HG02610 (cell line): ENCODE results near the gene IKZF3.

Experiments used
- ATAC-seq: cut with Tn5 transposase; IDR thresholded peaks from one replicate; pipeline ENCODE4 v1.9.1; 2021; ENCODE audit warnings: mild to moderate bottlenecking, moderate library complexity; ENCODE audit not compliant: unreplicated experiment

The IKZF3 gene

DNA sequence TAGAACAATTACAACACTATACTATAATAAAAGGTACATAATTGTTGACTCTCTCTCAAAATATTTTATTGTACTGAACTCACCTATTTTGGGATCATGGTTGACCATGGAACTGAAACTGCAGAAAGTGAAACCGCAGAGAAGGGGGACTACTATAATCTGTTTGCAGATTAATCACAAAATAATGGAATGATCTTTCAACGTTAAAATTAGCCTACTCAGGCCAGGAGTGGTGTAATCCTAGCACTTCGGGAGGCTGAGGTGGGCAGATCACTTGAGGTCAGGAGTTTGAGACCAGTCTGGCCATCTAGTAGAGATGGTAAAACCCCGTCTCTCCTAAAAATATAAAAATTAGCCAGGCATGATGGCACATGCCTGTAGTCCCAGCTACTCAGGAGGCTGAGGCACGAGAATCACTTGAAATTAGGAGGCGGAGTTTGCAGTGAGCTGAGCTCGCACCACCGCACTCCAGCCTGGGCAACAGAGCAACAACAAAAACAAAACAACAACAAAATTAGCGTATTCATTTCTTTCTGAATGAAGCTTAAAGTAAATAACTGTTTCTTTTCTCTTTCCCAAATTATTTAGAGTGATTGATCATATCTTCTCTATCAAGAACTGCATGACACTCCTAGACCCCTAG lies 45.6 kb downstream of the IKZF3 start:
- no peak for ATAC-seq

DNA sequence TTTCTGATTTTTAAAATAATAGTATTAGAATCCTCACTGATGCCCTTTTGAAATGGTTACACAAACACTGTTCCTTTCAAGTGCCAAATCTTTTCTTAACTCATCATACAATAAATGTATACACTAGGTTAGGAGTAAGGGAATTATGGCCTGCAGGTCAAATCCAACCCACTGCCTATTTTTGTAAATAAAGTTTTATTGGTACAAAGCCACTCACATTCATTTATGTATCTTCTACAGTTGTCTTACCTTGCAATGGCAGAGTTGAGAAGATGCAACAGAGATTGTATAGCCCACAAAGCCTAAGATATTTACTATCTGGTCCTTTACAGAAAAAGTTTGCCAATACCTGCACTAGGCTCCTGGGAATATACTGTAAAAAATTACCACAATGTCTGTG lies 47.8 kb downstream of the IKZF3 start:
- no peak for ATAC-seq

DNA sequence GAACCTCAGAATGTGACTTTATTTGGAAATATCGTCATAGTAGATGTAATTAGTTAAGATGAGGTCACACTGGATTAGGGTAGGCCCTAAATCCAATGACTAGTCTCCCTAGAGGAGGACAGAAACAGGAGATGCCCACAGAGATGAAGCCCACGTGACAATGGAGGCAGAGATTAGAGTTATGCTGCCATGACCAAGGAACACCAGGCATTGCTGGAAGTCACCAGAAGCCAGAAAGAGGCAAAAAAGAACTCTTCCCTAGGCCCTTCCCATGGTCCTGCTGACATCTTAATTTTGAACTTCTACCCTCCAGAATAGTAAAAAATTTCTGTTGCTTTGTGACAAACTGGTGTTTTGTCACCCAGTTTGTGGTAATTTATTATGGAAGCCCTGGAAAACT lies 49.6 kb downstream of the IKZF3 start:
- ATAC-seq: no peak

DNA sequence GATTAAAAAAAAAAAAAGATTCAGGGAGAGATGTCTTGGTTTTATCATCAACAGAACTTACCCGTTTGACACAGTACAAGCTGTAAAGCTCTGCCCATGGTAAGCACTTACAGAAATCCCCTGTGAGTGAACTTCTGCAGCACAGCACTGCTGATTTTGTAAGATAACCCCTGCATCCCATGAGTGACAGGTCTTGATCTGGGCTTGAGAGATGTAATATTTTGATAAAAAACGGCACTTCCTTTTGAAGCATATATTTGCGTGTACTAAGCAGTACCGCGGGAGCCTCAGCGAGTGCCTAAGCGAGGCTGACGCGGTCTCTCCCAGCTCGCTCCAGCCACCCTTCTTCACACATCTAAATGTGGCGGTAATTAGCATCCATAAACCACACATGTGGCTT lies 50.5 kb downstream of the IKZF3 start:
- ATAC-seq: no peak

DNA sequence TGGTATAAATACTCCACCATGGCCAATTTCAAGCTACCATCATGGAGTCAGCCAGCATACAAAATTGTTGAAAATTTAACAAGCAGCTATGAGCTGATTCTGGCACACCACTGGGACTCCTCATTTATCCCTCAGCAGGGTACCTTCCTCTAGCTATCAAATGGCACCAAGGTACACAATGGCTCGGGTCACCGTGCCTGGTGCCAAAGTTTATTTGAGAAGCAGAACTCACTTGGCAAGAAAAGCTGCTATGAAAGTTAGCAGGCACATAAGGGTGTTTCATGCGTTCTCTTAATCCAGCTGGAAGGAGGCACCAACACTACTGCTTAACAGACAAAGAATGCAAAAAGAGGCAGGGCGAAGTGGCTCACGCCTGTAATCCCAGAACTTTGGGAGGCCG lies 51.6 kb downstream of the IKZF3 start:
- ATAC-seq: no peak

DNA sequence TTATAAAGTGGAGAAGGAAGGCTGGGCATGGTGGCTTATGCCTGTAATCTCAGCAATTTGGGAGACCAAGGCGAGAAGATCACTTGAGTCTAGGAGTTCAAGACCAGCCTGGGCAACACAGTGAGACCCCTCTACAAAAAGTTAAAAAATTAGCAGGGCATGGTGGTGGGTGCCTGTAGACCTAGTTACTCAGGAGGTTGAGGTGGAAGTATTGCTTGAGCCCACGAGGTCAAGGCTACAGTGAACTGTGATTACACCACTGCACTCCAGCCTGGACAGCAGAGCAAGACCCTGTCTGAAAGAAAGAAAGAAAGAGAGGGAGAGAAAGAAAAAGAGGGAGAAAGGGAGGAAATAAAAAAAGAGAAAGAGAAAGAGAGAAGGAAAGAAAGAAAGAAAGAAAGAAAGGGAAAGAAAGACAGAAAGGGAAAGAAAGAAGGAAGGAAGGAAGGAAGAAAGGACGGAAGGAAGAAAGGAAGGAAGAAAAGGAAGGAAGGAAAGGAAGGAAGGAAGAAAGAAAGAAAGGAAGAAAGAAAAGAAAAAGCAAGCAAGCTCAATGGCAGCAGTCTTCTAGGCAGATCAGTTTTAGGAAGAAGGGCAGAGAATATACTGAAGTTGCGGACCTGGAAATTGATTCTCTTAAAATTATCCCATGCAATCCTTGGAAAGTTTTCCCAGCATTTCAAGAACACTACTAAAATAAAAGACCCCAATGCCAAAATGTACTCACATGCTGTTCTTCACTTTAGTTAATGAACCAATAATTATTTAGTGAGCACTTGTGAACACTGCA lies 53.0 kb downstream of the IKZF3 start:
- ATAC-seq: no peak

DNA sequence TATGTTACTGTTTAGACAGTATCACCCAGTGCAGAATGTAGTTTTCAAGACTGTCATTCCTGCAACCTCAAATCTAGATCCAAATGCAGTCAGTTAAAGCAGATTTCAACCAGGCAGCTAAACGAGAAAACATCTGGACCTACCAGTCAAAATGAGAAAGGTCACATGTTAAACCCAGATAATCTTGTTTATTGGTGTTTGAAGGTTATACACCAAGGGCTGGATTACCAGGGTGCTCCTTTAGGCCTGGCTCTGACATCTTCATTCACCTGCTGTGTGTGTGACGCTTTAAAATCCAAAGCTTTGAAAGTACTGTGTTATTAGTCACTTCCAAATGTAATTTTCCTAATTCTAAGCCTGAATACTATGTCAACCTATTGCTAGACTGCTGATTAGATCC lies 54.9 kb downstream of the IKZF3 start:
- ATAC-seq: no peak

DNA sequence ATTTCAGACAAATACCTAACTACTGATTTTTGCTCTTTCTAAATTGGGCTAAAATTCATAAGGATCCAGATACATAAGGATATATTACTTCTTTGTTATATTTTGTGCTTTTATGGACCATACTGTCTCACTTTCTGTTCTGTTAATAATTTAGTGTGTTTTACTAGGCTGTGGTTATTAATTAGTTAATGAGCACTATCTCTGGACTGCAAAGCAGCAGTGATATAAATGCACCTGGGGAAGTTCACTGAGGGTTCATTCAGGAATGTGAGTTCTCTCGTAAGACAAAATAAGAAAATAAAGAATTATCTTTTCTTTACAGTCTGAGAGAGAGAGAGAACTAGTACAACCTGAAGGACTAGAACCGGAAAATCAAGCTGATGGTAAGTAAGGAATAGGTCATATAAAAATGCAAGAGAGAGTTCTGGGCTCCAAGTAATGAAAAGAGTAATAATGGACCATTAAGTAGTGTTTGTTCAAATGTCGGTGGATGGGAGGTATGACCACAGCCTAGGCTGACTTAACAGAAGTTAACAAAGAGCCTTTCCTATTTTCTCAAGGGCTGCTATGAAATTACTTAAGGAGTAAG lies 55.6 kb downstream of the IKZF3 start:
- ATAC-seq: no peak

DNA sequence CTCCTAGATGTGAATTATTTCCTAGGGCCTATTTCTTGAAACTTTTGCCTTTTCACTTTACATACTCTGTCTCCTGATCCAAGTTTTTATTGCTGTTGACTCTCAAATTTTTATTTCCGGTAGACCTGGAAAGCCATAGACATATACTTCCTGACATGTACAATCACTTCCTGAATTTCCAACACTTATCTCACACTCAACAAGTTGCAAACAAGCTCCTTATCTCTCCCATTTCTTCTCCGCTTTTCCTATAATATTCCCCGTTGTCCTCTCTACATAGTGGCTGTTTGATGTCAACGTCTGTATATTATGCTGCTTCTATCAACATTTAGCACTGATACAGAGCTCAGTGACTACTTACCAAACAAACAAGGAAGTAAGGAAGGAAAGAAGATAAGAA lies 59.3 kb downstream of the IKZF3 start:
- ATAC-seq: no peak

DNA sequence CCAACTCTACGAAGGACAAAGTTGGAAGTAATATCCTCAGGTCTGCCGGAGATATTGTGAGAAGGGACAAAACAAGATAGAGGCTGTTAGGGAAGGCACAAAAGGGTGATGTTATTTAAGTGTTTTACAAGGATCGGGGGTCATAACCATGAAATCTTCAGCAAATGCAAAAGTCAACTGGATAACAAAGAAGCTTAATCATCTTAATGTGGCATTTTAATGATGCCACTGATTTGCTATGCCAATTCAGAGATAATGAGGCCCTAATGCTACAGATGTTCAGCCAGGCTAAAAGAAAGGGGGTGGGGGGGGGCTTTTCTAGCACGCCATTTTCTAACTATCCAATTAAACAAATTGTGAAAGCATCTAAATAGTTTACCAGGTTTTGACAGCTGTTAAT lies 63.1 kb downstream of the IKZF3 start:
- ATAC-seq: no peak

DNA sequence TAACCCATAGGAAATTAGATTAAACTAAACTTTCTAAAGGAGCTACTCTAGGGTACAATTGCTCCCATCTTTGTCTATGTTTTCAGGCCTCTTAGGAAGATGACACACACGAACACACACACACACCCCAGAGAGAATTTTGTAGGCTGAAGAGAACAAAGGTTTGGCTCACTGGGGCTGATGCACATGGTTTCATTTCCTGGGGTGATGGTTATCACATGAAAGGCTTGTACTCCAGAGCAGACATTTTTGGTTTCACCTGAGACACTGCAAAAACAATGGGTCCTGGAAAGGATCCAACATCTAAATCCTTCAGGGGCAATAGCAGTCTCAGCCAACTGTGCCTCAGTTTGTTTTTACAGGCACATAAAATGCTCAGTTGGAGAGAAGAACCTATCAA lies 63.6 kb downstream of the IKZF3 start:
- no peak for ATAC-seq

DNA sequence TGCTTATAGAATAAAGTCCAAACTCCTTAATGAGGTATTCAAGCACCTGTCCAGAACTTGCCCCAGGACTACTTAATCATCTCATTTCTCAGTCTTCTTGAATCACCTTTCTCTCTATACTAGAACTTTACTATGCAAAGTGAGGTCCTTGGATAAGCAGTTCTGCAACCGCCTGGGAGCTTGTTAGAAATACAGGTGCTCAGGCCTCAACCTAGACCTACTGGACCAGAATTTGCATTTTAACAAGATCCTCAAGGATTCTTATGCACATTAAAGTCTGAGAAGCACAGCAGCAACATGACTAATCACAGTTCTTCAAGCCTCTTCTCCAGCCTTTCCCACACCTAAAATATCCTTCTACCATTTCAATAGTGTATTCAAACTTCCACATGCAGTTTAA lies 64.7 kb downstream of the IKZF3 start:
- no peak for ATAC-seq

DNA sequence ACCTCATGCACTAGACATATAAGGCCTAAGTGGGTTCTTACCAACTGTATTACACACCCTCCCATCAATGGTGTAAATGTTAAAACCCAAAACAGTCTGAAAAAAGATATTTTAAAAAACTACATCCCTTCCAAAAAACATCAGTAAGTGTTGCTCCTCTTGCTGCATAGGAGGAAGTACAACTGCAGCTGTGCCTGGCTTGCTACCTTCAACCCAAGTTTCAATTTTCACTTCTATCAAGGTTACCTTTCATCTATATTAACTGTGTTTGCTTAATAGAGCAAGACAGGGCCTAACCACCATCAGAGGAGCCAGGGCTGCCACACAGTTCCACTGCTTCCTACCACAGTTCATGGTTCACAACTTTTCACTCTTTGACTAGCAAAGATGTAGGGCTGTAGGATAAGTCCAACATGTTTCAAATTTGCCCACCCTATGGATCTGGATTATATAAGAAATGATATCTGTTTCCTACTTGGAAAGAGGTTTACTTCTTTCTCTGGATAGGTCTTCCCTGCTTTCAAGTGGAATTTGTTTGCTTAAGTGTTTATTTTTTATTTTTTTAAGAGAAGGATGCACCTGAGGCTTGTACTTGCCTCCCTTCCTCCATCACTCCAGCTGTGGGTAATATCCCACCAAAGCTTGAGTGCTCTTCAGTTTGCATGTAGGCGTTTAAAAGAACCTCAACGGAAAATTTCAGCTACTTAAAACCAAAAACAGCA lies 69.7 kb downstream of the IKZF3 start:
- peak; percentile 88 for ATAC-seq

DNA sequence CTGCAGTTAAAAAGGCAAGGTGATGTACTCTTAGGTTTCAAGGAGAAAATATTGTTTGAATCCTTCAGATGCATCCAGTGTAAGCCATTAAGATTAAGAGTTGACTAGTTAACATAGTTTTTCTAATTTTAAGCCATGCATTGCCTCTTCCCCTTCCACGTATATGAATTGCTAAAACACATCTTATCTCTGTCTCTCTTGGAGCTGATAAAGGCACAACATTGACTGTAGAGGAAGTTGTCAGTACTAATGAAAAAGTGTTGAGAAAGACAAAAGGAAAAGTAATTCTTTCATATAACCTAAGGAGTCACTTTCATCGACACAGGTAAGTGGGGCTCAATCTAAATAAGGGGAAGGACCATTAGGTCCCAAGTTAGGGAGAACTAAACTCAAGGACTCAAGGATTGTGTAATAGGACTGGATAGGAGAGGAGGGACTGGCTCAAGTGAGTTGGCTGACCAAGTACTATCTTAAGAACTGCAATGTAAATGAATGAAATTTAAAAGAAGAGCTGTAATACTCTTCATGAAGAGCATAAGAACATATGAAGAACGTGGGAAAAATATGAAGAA lies 70.7 kb downstream of the IKZF3 start:
- ATAC-seq: no peak

DNA sequence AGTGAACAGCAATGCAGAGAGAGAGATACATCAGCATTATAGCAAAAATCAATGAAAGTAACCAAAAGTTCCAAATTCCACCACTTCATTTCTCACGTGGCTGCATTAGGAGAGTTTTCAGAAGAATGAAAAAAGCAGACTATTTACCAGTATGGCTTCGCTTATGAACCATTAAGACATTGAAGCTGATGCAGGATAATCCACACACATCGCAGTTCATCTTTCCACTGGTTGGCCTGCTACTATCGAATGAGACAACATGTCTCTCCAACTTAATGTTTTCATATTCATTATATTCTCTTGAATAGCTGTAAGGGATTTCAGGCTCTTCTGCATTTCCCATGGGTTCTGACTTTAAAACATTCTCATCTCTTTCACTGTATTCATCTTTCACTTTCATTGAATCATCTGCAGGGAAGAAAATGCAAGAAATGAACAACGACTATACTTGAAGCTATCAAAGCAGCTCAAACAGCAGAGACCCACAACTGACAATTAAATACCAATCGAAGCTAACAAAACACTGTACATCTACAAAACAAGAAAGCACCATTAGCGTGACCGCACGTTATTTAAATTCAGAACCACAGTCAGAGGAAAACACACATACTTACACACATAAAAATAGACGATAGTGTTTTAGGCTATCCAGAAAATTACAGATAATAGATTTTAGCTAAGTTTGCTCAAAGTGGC lies 71.4 kb downstream of the IKZF3 start:
- ATAC-seq: no peak

DNA sequence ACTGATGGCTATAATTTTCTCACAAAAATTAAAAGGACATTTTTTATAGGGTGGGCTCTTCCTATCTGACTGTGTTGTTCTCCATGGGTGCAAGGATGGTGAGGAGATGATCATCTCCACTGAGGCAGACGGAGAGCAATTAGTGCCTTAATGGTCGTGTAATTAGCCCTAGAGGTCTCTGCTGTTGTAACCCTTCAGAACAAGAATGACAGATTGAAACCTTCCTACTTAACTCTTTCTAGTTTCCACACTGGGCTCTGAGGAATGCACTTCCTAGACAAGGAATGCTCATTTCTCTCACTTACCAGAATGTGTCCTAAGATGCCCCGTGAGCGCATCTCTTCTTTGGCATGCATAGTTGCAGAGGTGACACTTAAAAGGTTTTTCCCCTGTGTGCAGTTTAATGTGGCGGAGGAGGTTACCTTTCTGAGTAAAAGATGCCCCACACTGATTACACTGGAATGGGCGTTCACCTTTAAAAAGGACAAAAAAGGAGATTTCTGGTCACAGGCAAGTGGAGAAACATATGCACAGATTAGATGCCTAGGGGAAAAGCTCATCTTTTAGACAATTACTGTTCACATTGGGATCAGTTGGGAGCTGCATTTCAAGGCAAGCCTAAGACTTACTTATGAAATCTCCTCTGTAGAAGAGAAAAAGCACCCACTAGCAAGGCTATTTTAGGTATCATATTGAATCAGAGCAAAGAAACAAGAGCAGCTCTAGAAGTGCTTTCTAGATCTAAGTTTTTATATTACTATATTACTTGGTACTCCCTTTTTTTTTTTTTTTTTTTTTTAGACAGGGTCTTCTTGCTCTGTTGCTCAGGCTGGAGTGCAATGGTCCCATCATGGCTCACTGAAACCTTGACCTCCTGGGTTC lies 72.8 kb downstream of the IKZF3 start:
- ATAC-seq: no peak

DNA sequence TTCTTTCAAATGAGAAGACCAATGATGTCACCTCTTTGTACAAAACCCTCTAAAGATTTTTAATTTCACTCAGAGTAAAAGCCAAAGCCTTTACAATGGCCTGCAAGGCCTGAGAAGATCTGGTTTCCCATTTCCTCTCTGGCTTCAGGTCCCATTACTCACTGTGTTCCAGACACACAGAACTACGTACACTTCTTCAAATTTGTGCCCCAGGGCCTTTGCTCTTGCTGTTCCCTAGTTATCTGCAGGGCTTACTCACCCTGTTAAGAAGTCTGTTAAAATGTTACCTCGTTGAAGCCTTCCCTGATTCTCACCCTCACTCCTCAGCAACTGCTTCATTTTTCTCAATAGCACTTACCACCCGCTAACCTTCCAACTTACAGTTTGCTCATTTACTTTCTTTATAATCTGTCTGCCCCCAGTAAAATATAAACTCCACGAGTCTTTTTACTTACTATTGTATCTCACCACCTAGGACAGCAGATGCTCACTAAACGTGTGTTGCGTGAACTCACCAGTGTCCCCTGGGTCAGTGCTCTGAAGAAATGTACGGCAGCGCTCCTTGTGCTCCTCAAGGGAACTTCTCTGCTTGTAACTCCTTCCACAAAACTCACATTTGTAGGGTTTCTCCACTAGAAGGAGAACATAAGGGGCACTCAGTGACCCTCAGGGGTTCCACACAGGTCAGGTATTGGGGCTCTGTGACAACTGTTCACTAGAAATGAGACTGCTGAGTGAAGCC lies 76.2 kb downstream of the IKZF3 start:
- ATAC-seq: no peak

DNA sequence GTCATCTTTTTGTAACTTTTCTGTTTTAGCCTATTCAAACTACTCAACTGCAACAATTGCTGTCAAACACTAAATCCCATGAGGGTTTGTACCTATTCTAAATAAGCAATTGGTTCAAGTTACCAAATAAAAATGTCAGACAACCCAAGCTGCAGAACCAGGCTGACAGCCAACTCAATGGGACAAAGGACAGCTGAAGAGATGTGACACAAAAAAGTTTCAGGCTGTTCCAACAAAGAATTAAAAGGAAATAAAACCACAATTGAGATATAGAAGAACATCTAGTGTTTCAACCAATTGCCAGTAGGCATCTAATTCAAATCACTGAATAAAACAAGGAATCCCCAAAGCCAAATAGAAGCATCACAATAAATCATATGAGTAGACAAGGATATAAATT lies 77.1 kb downstream of the IKZF3 start:
- no peak for ATAC-seq

DNA sequence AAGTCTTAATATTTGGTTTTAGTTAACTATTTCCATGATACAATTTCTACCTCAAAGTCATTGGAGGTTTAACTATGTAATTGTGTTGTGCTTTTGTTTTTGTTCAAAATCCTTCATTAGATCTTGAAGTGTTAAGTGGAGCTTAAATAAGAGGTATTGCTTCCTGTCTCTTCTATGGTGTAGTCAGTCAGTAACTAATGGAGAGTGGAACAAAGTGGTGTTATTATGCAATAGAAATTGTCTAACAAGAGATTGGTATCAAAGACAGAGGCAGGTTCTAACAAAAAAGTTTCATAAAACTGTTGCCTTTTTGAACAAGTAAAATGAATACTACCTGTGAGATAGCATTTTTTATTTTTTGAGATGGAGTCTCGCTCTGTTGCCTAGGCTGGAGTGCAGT lies 81.1 kb downstream of the IKZF3 start:
- ATAC-seq: no peak
